ENCODE results near the gene LMNA.

GRCh38 chr1:156069490-156070455, 44.7 kb upstream of the LMNA start:
- TF ChIP-seq SP1 (IDR thresholded peaks at IDR 0.05) (no peak), FOXM1 (IDR thresholded peaks at IDR 0.05; ENCODE audit: borderline replicate concordance) (no peak), CTBP1 (IDR thresholded peaks at IDR 0.05; ENCODE audit: borderline replicate concordance) (no peak), HDGF (IDR thresholded peaks at IDR 0.05; ENCODE audit: borderline replicate concordance) (no peak), FOXA1 (IDR thresholded peaks at IDR 0.05) (no peak)
